Measurements from ENCODE around the gene ACACB. TPM values are rescaled to one million over a fixed set of nuclear protein-coding genes. Genes with fewer than 3 reads are reported as not detected.

ACACB gene
- polyA plus RNA-seq, 2 of the 4 experiments (the other 2 are of a cell fraction) = 6.8 to 7.6 TPM

DNA sequence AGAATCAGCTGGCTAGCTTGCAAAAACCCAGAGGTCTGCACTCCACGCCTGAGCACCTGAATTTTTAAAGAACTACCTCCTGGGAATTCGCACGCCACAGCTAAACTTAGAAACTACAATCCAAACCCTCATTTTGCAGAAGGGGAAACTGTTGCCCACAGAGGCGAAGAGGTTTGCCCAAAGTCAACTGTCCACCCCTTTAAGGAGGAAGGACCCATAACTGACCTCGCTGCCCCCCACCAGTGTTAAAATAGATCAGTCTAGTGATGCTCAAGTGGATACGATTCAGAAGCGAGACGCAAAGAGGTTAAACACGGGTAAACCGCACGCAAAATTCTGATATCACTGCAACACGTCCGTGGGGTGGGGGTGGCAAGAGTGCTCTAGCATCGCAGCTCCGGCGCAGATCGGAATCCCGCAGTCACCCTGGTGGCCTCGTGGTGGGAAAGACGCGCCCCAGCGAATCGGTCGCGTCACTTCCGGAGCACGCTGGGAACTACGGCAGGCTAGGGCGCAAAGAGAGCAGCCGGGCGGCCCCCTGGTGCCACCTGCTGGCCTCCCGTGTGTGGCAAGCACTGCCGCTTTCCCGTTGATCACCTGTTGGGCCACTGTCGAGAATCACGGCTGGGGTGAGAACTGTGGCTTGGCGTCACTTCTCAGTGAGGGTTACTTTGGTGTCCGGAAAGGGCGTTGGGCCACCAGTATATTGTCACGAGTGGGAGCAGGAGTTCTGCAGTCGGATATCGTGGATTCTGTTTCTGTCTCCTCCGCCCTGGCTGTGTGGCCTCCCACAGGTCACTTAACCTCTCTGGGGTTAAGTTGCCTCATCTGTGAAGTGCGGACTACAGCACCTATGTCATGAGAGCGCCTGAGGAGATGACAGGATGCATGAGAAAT lies 23.1 kb upstream of the ACACB start, which contains the start of gene ALKBH2 (continued):
- TF ChIP-seq, protein P1, sequence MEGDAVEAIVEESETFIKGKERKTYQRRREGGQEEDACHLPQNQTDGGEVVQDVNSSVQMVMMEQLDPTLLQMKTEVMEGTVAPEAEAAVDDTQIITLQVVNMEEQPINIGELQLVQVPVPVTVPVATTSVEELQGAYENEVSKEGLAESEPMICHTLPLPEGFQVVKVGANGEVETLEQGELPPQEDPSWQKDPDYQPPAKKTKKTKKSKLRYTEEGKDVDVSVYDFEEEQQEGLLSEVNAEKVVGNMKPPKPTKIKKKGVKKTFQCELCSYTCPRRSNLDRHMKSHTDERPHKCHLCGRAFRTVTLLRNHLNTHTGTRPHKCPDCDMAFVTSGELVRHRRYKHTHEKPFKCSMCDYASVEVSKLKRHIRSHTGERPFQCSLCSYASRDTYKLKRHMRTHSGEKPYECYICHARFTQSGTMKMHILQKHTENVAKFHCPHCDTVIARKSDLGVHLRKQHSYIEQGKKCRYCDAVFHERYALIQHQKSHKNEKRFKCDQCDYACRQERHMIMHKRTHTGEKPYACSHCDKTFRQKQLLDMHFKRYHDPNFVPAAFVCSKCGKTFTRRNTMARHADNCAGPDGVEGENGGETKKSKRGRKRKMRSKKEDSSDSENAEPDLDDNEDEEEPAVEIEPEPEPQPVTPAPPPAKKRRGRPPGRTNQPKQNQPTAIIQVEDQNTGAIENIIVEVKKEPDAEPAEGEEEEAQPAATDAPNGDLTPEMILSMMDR (IDR thresholded peaks at IDR 0.05) = peak; percentile 95
- TF ChIP-seq, protein P2, sequence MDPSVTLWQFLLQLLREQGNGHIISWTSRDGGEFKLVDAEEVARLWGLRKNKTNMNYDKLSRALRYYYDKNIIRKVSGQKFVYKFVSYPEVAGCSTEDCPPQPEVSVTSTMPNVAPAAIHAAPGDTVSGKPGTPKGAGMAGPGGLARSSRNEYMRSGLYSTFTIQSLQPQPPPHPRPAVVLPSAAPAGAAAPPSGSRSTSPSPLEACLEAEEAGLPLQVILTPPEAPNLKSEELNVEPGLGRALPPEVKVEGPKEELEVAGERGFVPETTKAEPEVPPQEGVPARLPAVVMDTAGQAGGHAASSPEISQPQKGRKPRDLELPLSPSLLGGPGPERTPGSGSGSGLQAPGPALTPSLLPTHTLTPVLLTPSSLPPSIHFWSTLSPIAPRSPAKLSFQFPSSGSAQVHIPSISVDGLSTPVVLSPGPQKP (IDR thresholded peaks at IDR 0.05; ENCODE audit: low read depth, low read length) = peak; percentile 77; the same call in 1 of the 2 replicates
- TF ChIP-seq EP300 (IDR thresholded peaks at IDR 0.05) (no peak), FOSL2 (IDR thresholded peaks at IDR 0.05) (no peak), FOSL2 (CRISPR knock-in tag; IDR thresholded peaks at IDR 0.05) (0 out of 2 replicates have a peak, but pooled peaks have one; percentile 38), ZFP36 (IDR thresholded peaks at IDR 0.05; ENCODE audit: borderline replicate concordance, partially characterized antibody) (peak; percentile 89), CEBPB (IDR thresholded peaks at IDR 0.05) (no peak; a peak in 1 of 4 replicates), JUN (IDR thresholded peaks at IDR 0.05) (peak in 1 of 2 experiments; percentile 91; a peak in 4 of 5 replicates), POLR2A (IDR thresholded peaks at IDR 0.05; ENCODE audit: low read length) (peak; percentile 94), HOXB5 (CRISPR knock-in tag; IDR thresholded peaks at IDR 0.05) (peak; percentile 80), NFE2L2 (conservative IDR thresholded peaks at IDR 0.05; ENCODE audit: low read length) (no peak), EHMT2 (IDR thresholded peaks at IDR 0.05; ENCODE audit: low read depth) (no peak), HOXA7 (CRISPR knock-in tag; IDR thresholded peaks at IDR 0.05) (peak; percentile 46), PHF8 (IDR thresholded peaks at IDR 0.05; ENCODE audit: borderline replicate concordance, low read depth) (peak; percentile 64), MAZ (IDR thresholded peaks at IDR 0.05; ENCODE audit: borderline replicate concordance, low read depth, low read length) (peak; percentile 91; the same call in 1 of the 2 replicates), RCOR1 (IDR thresholded peaks at IDR 0.05; ENCODE audit: low read depth, low read length) (no peak), NPAS2 (CRISPR knock-in tag; IDR thresholded peaks at IDR 0.05; ENCODE audit: borderline replicate concordance) (no peak), SREBF2 (IDR thresholded peaks at IDR 0.05) (no peak), HOXB13 (CRISPR knock-in tag; IDR thresholded peaks at IDR 0.05; ENCODE audit: low read depth) (peak; percentile 88), ZSCAN20 (CRISPR knock-in tag; IDR thresholded peaks at IDR 0.05) (no peak), POLR2AphosphoS2 (conservative IDR thresholded peaks at IDR 0.05; ENCODE audit: low read length) (no peak), TFCP2L1 (CRISPR knock-in tag; IDR thresholded peaks at IDR 0.05) (peak; percentile 90), RFX5 (IDR thresholded peaks at IDR 0.05) (no peak), KDM1A (IDR thresholded peaks at IDR 0.05; ENCODE audit: low read depth) (peak; percentile 84; the same call in 1 of the 2 replicates), RARB (CRISPR knock-in tag; IDR thresholded peaks at IDR 0.05) (peak; percentile 87)
- TF ChIP-seq, protein P3, sequence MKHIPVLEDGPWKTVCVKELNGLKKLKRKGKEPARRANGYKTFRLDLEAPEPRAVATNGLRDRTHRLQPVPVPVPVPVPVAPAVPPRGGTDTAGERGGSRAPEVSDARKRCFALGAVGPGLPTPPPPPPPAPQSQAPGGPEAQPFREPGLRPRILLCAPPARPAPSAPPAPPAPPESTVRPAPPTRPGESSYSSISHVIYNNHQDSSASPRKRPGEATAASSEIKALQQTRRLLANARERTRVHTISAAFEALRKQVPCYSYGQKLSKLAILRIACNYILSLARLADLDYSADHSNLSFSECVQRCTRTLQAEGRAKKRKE (CRISPR knock-in tag; IDR thresholded peaks at IDR 0.05; ENCODE audit: low read depth) = peak; percentile 69
- TF ChIP-seq, protein P4, sequence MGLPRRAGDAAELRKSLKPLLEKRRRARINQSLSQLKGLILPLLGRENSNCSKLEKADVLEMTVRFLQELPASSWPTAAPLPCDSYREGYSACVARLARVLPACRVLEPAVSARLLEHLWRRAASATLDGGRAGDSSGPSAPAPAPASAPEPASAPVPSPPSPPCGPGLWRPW (IDR thresholded peaks at IDR 0.05) = no peak
